Heart left ventricle (tissue), 13 donors: ENCODE data around the gene CHD3.

ENCODE experiments used
- CTCF ChIP-seq, 12 donors: fragments of 200-600 bp; sonication (generic) in 4 of 12; IDR thresholded peaks; one replicate each; pipeline versions ENCODE4 v1.5.0 to v1.8.0; 2018 to 2022; ENCODE audit warnings: antibody characterized with exemption in 12 of 12, mild to moderate bottlenecking in 5 of 12
- POLR2A ChIP-seq, 2 donors: fragments of 450-650 bp; IDR thresholded peaks; one replicate each; pipeline ENCODE4 v1.6.1; 2017; ENCODE audit warnings: antibody characterized with exemption in 2 of 2, mild to moderate bottlenecking in 2 of 2, moderate library complexity in 2 of 2
- donor health status: ischemic (EF 13 %, LVEDD 7.1; RV severe dilation, severe dysfunction).
- donor health status: DM: no; HTN: yes; CAD: no.
- donor health status: DM: no; HTN: no; CAD: no.
- donor health status: ischemic (EF 25% LVEDD 6.9; RV normal size, moderate dysfunction).
- donor health status: ischemic (EF 25% LVEDD 5.7; RV mildly dilated, moderate dysfunction).
- donor health status: ischemic (EF 35%, LVEDD 5.7; RV mildly dilated, moderate dysfunction).
- donor health status: nonischemic (EF 11% LVEDD 7.7; RV severe dilation, severe dysfunction).
- donor health status: DM: yes; HTN: yes; CAD: no.
- donor health status: PGD.
- donor health status: ischemic (EF 29% LVEDD 5.4; RV normal size, mild dysfunction).
- donor health status: nonischemic (EF 23%, LVEDD 6.1; RV moderate dilation, normal function).

- no peak for TF ChIP-seq POLR2A (IDR thresholded peaks at IDR 0.05)
- no peak for TF ChIP-seq CTCF (IDR thresholded peaks at IDR 0.05)
Observed at GRCh38 chr17:7882068-7882467, 6.5 kb upstream of the CHD3 start.
